NCI-H2029 treated with DMSO at 0.1 percent for 48 hours (cell line): ENCODE results near the gene TBC1D9.

Experiments used
- DNase-seq: peaks from one replicate; lab custom pipeline; 2025; lab: John Stamatoyannopoulos, UW

The TBC1D9 gene

DNA sequence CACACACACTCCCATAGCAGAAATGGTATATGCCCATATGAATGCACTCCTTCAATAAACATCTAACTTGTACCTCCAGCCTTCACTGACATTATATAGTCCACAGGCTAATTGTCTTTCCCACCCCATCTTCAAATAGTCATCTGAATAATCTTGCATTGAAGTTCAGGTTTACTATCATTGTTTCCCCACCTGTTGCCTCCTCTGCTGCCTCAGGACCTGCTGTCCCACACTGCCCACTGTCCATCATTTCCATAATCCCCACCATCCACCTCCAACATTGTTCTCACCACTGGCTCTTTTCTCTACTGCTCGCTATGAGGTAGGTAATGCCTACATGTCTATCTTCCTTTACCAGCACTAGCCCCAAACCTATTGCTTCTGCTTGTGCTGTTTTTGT is 66.1 kb downstream of the TBC1D9 start:
- DNase-seq = no peak

DNA sequence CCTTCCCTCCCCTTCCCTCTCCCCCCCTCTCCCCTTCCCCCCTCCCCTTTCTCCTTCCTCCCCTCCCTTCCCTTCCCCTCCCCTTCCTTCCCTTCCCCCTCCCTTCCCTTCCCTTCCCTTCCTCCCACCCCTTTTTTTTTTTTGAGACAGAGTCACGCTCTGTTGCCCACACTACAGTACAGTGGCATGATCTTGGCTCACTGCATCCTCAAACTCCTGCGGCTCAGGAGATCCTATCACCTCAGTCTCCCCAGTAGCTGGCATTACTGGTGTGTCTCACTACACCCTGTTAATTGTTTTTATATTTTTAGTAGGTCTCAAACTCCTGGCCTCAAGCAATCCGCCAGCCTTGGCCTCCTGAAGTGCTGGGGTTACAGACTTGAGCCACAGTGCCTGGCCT is 66.6 kb downstream of the TBC1D9 start:
- DNase-seq = no peak

DNA sequence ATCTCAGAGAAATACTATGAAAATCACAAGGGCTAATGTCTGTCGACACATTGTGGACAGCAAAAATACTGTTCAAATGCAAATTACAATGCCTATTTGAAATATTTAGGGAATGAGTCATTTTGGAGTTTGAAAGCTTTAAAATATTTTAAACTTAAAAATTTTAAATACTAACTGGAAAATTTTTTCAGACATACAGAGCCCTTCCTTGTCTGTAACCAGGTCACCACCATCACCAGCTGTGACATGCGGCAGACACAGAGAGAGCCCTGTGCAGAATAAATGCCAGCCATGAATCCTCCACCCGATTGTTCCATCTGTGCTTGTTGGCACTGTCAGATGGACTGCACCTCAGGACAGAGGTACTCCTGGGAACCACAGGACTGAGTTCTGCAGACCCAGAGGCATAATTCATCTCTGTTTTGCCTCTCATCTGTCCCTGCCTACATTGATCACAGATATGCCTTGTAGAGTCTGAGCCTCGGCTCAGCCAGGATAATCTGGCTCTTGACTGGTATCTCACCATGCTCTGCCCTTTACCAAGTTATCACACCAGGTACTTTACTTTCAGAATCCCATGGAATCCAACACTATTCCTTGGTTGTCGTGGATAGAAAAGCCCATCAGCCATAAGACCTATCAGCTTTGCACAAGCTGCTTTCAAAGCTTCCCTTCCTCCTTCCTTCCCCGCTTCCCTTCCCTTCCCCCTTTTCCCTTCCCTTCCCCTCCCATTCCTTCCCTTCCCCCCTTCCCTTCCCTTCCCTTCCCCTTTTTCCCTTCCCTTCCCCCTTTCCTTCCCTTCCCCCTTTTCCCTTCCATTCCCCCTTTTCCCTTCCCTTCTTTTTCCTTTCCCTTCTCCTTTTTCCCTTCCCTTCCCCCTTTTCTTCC is 67.2 kb downstream of the TBC1D9 start:
- no peak for DNase-seq

DNA sequence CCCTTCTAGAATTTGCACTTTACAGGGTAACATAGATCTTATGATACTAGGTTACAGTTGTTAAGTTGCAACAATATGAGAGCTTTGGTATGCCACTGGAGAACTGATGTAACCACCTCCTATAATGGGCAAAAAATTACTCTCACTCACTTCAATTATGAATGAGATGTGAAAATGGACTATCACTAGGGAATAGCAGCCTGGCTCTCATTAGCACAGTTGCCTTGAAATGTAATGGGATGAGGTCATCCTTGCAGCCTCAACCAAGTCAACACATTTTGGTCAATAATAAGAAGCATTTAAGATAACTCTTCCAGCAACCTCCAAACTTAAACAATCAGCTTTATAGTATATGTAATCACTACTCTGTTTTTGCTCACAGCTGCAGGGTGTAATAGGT is 69.4 kb downstream of the TBC1D9 start:
- no peak for DNase-seq

DNA sequence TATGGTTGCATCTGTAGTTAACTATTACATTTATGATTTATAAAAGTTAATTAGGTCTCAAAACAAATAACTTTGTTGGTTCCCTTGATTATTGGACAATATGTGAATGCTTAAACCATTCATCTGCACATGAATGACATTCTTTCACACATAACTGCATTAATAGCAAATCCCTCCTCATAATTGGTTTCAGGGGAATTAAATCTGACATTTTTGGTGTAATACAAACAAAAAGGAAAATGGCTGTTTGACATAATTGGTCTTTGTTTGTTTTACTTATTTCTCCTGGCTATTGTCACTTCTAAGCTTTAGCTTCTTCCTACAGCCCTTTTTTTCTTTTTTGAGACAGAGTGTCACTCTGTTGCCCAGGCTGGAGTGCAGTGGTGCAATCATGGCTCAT is 71.9 kb downstream of the TBC1D9 start:
- DNase-seq = no peak

DNA sequence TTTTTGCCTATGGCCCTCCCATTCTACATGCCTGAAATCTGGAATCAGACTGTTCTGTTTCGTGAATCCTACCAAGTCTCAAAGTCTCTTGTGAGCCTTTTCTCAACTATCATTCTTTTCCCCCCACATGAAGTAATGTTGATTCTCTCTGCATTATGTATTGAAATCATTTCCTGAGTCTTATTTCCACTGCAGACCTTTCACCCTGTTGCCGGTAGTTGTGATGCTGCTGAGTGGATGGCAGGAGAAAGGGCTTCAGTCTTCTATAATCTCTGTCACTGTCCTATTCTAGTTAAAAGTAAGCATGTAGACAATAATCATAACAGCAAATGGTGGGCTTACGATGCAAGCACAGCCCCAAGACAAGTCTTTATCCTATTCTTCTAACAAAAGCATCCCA is 75.0 kb downstream of the TBC1D9 start:
- no peak for DNase-seq

DNA sequence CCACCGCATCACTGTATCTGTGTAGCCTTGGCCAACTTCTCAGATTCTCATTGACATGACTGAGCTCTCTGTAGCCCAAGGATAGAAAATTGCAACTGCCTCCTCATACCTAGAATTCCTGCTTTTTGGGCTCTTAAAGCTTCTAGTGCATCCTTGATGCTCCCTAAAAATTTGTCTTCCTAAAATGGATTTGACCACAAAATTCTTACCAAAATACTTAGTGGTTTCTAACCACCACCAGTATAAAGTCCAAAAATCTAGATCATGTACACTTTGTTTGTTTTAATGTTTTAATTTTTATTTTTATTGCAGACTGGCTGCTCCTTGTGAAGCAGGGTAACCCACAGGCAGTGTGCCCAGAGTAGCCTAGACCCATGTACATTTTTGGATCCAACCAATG is 75.5 kb downstream of the TBC1D9 start:
- DNase-seq = no peak

DNA sequence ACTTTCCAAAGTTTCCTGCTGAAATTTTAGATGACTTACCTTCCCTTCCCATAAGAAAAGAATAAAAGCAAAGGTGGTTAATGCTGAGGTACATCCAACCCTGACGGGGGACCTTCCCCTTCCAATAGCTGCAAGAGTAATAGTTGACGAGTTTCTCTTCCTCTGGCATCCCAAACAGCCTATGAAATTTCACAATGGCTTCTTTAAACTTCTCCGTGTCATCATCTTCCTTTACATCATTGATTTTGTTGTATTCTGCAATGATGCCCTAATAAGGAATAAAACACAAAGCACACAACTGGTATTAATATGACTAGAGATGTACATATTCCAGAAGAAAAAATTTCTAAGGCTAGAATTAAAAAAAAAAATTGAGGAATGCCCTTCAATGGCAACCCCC is 76.6 kb downstream of the TBC1D9 start:
- DNase-seq = no peak

DNA sequence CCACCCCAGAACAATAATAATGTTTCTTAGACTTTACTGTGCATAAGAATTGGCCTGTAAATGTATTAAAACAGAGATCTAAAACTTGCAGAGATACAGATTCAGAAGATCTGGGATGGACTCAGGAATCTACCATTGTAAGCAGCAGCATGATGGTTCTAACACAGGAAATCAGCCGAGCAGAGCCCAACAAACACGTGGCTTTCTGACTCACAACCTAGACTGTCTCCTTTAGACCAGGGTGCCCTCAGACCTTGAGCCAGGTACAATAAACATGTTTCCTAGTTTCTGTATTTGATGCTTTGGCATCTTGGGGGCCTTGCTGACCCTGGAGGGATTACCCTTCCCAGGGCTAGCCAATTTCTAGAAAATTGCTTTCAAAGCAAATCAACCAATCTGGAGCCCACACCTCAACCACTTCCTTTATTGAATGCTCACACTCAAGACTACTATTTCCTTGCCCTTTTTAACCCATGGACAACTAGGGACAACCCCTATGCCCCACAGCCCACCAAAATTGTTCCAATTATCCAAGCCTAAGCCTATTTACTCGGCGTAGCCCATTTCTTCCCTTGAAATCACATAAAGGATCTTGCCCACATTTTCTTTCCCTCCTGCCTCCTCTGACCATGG is 80.5 kb downstream of the TBC1D9 start:
- DNase-seq = no peak

DNA sequence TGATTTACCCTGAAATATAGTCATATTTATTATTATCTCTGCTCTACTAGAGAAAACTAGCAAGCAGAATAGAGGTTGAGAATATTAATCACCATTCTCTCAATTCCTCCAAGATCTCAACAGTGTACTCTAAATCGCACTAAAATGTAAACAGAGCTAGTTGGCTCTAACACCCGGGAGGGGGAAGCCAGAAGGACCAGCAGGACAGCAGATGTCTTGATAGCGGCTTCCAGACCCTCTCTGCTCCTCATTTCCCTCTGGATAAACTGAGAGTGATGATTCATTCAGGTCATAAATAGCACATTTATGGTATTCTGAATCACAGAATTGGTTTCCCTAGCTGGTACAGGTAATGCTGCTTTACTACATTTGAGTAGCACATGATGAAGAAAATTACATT is 82.5 kb downstream of the TBC1D9 start:
- DNase-seq = no peak

DNA sequence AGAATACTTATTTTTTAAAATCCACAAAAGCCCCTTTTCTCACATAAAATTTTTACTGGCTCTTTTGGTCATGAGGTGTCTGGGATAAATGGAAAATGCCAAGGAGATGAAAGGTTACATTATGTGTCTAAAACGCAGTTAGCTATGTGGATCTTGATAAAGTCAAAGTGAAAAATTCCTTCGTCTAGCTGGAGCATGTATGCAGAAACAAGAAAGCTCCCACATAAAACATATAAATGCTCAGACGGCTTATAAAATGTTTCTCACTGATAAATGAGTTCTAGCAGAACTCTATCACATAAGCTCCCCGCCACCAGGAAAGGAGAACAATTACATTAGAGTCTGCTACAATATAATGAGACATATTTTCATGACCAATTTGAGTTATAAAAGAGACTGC is 83.8 kb downstream of the TBC1D9 start:
- DNase-seq = no peak

DNA sequence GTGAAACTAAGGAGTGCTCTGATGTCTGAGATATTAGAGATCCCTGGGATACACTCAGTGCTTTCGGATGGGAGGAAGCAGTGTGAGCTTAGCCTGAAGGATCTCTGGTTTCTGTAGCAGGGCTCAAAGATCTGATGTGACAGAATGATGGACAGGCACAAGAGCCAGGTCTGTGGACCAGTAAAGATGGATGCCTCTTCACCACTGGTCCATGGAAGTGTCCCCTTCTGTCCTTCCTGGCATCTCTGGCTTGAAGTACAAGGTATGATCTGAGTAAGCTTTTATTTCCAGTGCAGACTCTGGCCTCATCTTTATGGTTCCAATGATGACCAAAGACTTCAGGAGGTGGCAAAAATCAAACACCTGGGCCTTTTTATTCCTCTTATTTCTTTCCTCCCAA is 88.1 kb downstream of the TBC1D9 start:
- no peak for DNase-seq

DNA sequence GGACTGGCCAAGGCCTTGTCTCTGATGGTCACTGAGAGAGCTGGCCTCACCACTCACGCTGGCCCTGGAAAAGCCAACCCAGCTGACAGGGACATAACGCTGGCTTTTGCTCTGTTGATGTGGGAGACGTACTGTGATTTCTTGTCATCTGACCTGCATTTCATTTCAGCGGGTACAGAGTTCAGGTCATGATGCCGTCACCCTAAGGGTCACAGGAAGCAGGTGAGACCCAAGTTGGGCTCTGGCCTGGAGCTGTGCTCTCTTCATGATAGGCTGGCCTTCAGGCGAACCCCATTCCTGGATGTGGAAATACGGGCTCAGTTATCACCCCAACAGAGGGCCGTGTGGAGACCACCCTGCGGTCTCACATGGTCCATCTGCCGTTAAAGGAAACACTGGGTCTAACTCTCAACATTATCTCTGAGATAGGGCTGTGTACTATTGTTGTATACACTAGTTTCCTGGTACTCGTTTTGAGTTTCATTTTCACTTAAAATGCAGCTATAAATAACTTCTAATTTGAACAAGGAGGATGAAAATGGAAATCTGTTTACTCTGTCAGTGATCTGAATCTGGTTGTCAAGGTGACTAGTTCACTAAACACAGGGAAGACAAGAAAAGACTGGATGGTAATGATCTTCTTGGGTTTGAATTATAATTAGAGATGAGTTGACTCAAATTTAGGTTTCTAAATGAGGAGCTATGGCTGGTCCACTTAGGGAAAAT is 89.1 kb downstream of the TBC1D9 start:
- no peak for DNase-seq

DNA sequence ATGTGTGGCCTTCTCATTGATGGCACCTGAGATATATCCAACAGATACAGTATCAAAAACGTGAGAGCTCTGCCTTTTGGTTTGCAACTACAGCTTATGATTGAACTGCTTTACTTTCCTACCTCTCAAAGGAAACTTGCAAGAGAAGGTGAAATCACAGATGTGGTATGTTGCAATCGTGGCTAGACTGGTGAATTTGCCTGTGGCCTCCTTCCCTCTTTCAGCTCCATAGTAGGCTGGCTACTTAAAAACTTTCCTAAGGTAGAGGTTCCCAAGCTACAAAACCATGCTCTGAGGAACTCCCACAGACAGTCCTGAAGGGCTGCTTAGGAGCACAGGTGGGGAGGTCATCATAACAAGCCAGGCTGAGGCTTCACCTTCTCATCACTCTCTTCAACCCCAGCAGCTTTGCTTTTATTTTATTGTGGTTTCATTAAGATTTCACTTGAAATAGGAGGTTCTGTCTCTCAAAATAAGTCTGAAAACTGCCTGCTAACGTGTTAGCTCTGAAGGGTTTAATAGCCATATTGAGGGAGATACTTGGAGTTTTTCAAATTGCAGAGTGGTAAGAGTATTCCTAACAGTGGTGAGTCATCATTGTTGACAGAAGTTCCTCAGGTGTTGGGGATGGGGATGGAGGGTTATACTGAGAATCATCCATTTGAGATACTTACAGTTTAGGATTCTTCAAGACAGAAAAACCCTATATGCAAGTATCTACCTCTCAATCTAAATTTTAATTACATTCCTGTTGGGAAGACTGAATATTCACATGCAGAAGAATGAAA is 93.9 kb downstream of the TBC1D9 start:
- no peak for DNase-seq

DNA sequence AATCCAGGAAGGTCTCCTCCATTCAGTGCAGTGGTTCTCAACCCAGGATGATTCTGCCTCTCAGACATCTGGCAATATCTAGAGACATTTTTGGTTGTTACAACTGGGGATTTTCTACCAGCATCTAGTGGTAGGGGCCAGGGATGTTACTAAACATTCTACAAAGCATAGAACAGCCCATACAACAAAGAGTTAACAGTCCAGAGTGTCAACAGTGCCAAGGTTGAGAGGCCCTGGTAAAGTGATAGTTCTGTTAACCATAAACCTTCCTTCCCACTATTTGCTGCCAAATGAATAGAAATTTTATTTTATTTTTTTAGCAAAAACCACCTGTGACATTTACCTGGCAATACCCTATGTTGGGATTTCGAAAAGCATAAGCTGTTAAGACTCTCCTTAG is 94.6 kb downstream of the TBC1D9 start:
- no peak for DNase-seq

DNA sequence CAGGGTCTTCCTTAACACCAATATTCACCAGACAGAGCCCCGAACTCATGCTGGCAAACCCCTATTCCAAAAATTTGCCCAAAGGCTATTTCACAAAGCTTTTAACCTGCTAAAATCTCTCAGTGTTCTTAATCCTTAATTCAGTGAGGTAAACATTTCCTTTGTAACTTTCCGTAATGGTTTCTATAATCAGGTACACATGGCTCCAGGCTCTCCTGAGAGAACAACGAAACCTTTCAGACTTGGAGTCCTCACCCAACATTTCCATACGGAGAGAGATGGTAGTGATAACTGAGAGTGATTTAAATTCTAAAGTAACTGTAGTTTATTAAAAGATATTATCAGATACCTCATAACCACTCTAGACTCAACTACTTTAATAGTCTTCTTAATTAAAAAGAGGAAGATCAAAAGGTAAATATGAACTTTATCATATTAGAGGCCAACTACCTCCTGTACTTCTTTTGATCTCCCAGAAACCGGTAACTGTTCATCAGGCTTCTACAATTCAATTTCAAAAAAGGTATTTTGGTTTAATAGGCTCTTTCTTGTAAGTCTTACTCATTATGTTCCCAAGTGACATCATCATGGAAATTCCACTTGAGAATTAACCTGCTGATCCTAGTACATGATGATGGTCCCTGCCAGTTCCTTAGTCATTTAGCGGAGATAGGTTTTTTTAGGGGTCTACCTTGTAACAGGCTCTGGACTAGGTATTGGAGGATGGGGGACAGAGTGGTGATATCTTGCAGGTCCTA is 96.1 kb downstream of the TBC1D9 start:
- no peak for DNase-seq

DNA sequence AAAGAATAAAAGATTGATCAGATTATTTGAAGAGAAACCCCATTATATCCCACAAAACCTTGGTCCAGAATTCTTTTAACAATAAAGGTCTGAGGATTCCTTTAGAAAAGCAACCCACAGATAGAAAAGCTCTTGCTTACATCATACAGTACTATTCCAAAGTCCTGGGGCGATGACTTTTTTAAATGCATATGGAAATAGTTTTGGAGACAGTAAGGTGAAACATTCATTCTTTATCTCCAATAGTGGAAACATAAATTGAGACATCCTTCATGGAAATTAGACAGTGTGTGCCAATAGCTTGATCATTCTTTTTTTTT is 101.7 kb downstream of the TBC1D9 start:
- DNase-seq = no peak

DNA sequence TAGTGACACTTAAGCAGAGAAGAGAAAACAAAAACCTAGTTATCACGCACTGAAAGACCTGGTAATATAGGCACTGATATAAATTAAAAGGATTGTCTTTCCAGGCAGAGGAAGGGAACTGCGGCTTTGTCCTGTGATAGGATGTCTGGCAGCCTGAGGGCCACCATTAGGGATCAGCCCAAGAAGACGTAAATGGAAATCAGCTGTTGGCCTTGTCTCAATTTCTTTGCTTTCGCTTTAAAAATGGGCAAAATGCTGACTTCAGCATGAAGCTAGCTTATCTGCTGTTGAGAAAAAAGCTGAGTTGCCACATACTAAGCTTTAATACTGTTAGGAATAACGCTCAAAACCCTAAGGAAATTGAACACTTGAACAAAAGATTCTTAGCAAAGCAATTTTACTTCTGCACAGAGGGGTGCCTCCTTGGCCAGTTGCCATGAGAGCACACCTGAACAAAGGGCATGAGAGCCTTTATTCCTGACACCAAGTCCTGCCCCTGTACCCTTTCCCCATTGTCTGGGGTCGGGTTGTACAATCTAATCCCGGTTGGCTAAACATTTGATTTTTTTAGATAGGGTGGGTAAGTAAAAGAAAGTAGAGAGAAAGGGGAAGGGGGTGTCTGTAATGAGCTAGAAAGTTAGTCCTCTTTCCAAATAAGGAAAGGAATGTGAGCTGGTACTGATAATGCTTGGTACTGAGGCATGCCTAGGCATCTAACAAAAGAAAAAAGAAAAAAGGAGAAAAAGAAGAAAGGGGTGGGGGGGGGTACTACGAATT is 102.3 kb downstream of the TBC1D9 start:
- DNase-seq = no peak

DNA sequence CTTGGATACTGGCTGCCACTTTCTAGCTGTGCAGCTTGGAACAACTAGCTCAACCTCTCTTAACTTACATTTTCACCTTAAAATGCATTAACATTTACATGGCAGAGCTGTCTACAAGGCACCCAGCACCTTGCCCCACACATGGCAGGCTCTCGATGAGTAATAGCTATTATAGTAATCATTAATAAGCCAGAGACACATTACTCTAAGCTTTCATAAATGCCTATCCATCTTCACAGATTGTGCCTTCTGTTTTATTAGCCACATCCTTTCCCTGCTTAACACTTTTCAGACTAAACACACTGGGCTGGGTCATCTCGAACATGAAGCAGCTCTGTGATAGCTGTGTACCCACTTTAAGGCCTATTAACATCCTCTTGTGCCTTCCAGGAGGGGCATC is 103.6 kb downstream of the TBC1D9 start:
- no peak for DNase-seq

DNA sequence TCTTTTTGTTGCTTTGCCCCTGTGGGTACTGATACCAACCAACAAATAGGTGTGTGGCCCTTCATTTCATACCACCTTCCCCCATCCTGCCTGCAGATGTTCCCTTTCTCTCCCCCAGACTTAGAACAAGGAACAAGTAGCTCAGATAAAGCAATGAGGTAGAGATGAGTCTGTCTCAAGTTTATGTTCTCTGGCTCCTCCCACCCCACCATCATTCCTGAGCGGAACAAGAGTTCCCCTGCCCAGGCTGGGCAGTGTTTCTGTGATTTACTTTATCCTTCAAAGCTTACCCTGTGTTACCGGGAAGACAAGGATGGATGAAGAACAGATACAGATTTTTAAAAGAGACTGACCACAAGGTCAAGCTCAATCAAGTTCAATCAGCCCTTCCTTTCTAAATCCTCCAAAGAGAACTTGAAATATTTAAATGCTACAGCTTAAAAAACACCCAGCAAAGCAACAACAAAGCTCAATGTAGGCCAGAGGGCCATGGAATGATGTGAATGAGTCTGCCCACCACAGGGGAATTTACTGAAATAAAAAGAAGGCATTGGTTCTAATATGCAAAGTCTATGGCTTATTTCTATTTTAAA is 107.4 kb downstream of the TBC1D9 start:
- DNase-seq = no peak
